ENCODE results near the gene MAGI2.
"Not testable (repeated sequence)": the region's sequence is repeated elsewhere in the genome, so short reads cannot be mapped to it uniquely, and the experiment has no call there.

Gene MAGI2

DNA sequence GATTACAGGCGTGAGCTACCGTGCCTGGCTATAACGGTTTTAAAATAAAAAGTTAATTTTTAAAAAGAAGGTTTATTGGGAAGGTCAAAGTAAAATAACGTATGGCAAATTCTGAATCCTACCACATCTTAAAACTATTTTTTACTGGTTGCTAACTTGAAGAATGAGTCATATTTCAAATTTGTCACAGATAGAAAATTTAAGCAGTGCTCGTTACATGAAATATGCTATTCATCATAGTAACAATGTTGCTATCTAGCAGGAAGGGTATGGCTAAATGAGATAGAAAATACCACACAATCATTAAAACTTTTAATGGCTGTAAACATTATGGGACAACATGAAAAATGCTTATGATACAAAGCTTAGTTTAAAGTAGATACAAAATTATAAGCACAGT is 1154.4 kb downstream of the MAGI2 start:
- DNase-seq (ENCODE audit: low read depth): no peak
- TF ChIP-seq, protein P1, sequence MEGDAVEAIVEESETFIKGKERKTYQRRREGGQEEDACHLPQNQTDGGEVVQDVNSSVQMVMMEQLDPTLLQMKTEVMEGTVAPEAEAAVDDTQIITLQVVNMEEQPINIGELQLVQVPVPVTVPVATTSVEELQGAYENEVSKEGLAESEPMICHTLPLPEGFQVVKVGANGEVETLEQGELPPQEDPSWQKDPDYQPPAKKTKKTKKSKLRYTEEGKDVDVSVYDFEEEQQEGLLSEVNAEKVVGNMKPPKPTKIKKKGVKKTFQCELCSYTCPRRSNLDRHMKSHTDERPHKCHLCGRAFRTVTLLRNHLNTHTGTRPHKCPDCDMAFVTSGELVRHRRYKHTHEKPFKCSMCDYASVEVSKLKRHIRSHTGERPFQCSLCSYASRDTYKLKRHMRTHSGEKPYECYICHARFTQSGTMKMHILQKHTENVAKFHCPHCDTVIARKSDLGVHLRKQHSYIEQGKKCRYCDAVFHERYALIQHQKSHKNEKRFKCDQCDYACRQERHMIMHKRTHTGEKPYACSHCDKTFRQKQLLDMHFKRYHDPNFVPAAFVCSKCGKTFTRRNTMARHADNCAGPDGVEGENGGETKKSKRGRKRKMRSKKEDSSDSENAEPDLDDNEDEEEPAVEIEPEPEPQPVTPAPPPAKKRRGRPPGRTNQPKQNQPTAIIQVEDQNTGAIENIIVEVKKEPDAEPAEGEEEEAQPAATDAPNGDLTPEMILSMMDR (conservative IDR thresholded peaks at IDR 0.05; ENCODE audit: low read depth, low read length): no peak
- no peak overlapping the region for H3K4me3 ChIP-seq (ENCODE audit: low read depth, low read length)

DNA sequence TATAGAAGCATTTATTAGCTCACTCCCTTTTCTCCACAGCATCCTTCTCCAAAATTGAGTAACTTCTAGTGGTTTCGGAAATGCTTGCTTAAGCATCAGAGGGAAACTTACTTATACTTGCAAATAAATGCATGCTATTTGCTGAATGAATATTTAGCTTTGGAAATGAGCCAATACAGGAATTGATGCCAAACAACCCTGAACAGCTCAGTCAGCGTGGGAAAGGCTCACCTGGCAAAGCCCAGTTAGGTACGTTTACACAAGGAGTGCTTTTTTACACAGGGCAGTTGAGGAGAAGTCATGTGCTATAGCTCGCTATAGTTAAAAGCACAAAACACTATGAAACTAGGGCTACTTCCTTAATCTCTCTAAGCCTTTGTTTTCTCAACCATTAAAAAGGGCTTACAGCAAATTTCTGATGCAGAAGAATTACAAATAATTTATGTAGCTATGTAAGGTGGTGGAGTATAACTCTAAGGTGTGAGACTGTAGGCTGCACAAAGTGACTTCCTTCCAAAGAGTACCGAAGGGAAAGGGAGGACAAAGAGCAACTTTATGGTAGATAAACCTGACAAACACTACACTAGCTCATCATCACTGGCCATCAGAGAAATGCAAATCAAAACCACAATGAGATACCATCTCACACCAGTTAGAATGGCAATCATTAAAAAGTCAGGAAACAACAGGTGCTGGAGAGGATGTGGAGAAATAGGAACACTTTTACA is 1156.7 kb downstream of the MAGI2 start:
- TF ChIP-seq, protein P1 (conservative IDR thresholded peaks at IDR 0.05; ENCODE audit: low read depth, low read length): no peak
- no peak for DNase-seq (ENCODE audit: low read depth)
- no peak overlapping the region for H3K4me3 ChIP-seq (ENCODE audit: low read depth, low read length)

DNA sequence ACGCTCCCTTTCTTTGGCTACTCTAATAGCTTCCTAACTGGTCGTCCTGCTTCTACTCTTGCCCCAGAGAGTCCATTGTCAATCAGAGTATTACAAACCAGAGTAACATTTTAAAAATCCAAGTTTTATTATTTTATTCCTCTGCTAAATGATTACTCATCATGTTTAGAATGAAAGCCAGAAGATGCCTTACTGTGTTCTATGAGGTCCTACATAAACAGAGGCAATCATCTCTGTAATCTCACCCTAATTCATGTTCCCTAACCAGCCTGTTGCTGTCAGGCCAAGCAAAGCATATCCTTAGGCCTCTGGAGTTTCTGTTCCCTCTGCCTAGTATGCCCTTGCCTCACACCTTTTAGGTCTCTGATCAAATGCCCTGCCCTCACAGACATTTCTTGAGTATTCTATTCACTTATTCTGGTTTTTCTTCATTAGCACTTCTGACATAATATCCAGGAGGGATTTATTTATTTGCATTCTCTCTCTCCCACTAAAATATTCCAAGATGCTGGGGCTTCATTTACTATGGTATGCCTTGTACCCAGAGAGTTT is 1157.3 kb downstream of the MAGI2 start:
- H3K4me3 ChIP-seq (ENCODE audit: low read depth, low read length): no peak overlapping the region
- DNase-seq (ENCODE audit: low read depth): no peak
- TF ChIP-seq, protein P1 (conservative IDR thresholded peaks at IDR 0.05; ENCODE audit: low read depth, low read length): no peak

DNA sequence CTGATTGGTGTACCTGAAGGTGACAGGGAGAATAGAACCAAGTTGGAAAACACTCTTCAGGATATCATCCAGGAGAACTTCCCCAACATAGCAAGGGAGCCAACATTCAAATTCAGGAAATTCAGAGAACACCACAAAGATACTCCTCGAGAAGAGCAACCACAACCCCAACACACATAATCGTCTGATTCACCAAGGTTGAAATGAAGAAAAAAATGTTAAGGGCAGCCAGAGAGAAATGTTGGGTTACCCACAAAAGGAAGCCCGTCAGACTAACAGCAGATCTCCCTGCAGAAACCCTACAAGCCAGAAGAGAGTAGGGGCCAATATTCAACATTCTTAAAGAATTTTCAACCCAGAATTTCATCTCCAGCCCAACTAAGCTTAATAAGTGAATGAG is 1164.0 kb downstream of the MAGI2 start:
- not testable (repeated sequence) for H3K4me3 ChIP-seq (ENCODE audit: low read depth, low read length); DNase-seq (ENCODE audit: low read depth)

DNA sequence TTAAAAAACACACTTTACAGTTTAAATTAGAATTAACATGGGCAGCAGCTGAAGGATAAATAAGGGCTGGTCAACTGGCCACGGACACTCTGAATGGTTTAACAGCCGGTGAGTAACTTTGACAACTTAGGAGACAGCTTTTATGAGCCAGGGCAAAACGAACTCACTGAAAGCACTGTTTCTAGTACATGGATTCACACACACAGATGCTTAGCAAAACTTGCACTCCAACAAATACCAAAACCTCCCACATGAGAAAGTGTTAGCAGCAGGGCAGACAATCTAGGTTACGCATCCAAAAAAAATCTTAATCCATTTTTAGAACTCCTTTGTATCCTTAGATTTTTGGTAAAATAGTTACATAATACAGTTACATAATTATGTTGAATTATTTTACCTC is 1168.5 kb downstream of the MAGI2 start:
- DNase-seq (ENCODE audit: low read depth): no peak
- TF ChIP-seq, protein P1 (conservative IDR thresholded peaks at IDR 0.05; ENCODE audit: low read depth, low read length): no peak
- no peak overlapping the region for H3K4me3 ChIP-seq (ENCODE audit: low read depth, low read length)

DNA sequence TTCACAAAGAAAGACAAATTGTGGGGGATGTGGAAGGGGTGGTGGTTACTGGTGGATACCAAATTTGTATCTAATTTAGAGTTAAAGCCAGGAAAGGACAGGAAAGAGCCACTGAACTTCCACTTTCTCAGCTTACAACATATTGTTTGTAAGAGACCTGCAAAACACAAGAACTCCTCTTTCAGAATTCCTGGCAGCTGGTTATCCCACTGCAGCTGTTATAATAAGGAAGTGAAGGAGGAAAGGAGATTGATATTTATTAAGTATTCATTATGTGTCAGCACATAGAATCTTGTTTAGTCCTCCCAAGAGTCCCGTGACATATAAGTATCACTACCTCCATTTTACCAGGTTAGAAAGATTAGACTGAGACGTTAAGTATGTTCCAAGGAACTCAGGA is 1173.2 kb downstream of the MAGI2 start:
- TF ChIP-seq, protein P1 (conservative IDR thresholded peaks at IDR 0.05; ENCODE audit: low read depth, low read length): no peak
- H3K4me3 ChIP-seq (ENCODE audit: low read depth, low read length): no peak overlapping the region
- no peak for DNase-seq (ENCODE audit: low read depth)

DNA sequence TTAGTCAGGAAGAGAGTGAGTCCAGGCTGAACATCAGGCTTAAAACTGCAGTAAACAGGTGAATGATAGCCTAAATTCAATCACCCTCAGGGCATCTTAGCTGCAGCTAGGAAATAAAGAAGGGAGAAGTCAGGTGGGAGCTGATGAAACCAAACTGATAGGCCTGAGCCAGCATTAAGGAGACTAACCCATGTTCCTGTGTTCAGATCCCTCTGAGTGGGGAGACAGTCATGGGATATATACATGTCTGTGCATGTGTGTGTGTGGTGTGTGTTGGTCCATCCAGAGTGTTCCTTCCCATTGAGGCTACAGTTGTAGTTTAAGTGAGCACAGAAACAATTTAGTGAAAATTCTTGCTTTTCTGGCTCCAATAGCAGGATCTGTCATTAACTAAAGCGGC is 1174.0 kb downstream of the MAGI2 start:
- TF ChIP-seq, protein P1 (conservative IDR thresholded peaks at IDR 0.05; ENCODE audit: low read depth, low read length): no peak
- DNase-seq (ENCODE audit: low read depth): no peak
- no peak overlapping the region for H3K4me3 ChIP-seq (ENCODE audit: low read depth, low read length)

Measured in choroid plexus epithelial cell (primary cell).